ENCODE data around the gene PODXL2. TPM values are rescaled to one million over a fixed set of nuclear protein-coding genes. Genes with fewer than 3 reads are reported as not detected.

PODXL2 gene
- total RNA-seq, 1 donor: 0.86 TPM

GRCh38 chr3:127708837-127709236, 79.9 kb downstream of the PODXL2 start:
- DNase-seq (ENCODE audit: low read depth): no peak
- no peak for TF ChIP-seq CTCF (IDR thresholded peaks at IDR 0.05; ENCODE audit: insufficient read depth, low read depth, low read length)
- no peak overlapping the region for H3K4me3 ChIP-seq (ENCODE audit: low read depth, low read length)

- no peak for TF ChIP-seq CTCF (IDR thresholded peaks at IDR 0.05; ENCODE audit: insufficient read depth, low read depth, low read length)
- no peak overlapping the region for H3K4me3 ChIP-seq (ENCODE audit: low read depth, low read length)
- no peak for DNase-seq (ENCODE audit: low read depth)
Measured at GRCh38 chr3:127709320-127710060, 80.5 kb downstream of the PODXL2 start.

- DNase-seq (ENCODE audit: low read depth): no peak
- TF ChIP-seq CTCF (IDR thresholded peaks at IDR 0.05; ENCODE audit: insufficient read depth, low read depth, low read length): no peak
- no peak overlapping the region for H3K4me3 ChIP-seq (ENCODE audit: low read depth, low read length)
Measured at GRCh38 chr3:127710155-127710941, 81.4 kb downstream of the PODXL2 start.

- DNase-seq (ENCODE audit: low read depth): no peak
- no peak overlapping the region for H3K4me3 ChIP-seq (ENCODE audit: low read depth, low read length)
- no peak for TF ChIP-seq CTCF (IDR thresholded peaks at IDR 0.05; ENCODE audit: insufficient read depth, low read depth, low read length)
Measured at GRCh38 chr3:127711021-127711695, 82.2 kb downstream of the PODXL2 start.

GRCh38 chr3:127711896-127712295, 82.9 kb downstream of the PODXL2 start:
- no peak for DNase-seq (ENCODE audit: low read depth)
- H3K4me3 ChIP-seq (ENCODE audit: low read depth, low read length): no peak overlapping the region
- no peak for TF ChIP-seq CTCF (IDR thresholded peaks at IDR 0.05; ENCODE audit: insufficient read depth, low read depth, low read length)

- DNase-seq (ENCODE audit: low read depth): no peak
- no peak overlapping the region for H3K4me3 ChIP-seq (ENCODE audit: low read depth, low read length)
- TF ChIP-seq CTCF (IDR thresholded peaks at IDR 0.05; ENCODE audit: insufficient read depth, low read depth, low read length): no peak
Measured at GRCh38 chr3:127712461-127712860, 83.5 kb downstream of the PODXL2 start.

Data from fibroblast of villous mesenchyme (primary cell).